Bronchial epithelial cell (primary cell): ENCODE measurements around the gene ARHGAP45. TPM values are rescaled to one million over a fixed set of nuclear protein-coding genes. Genes with fewer than 3 reads are reported as not detected.
A peak's percentile ranks its signal among the peaks of the same experiment; 100 is the strongest.

Experiments
- DNase-seq: peaks from one replicate; pipeline ENCODE4 v3.0.0-alpha.2; 2010; ENCODE audit warnings: low read depth
- FAIRE-seq: peaks from 2 replicates; lab custom pipeline; 2011; peaks lifted over from hg19 to GRCh38; lab: Jason Lieb, UNC
- H3K27me3 ChIP-seq: 2 replicates; pipeline ENCODE4 v1.5.1; 2011; ENCODE audit warnings: low read length; ENCODE audit not compliant: control insufficient read depth, insufficient read depth
- H3K36me3 ChIP-seq: 2 replicates; pipeline ENCODE4 v1.5.1; 2011; ENCODE audit warnings: low read length; ENCODE audit not compliant: control insufficient read depth, insufficient read depth
- H3K4me3 ChIP-seq: 2 replicates; pipeline ENCODE4 v1.5.1; 2011; ENCODE audit warnings: mild to moderate bottlenecking, low read depth, low read length, control low read depth
- CTCF ChIP-seq: IDR thresholded peaks from 2 replicates; pipeline ENCODE4 v1.5.1; 2011; ENCODE audit warnings: mild to moderate bottlenecking, moderate library complexity, low read length, control low read depth, inconsistent platforms; ENCODE audit not compliant: insufficient read depth, severe bottlenecking
- total RNA-seq: library from RNA; depleted of rRNA; stranded (reverse); fragments of >200 nt; gene quantifications from 2 replicates; pipeline ENCODE4 v1.2.1, GENCODE V29; 2014

The ARHGAP45 gene
- total RNA-seq, 1 donor from 2014 or later = 11.8 TPM

GRCh38 chr19:1107661-1108261 lies 40.8 kb downstream of the ARHGAP45 start:
- TF ChIP-seq CTCF = no peak

DNA sequence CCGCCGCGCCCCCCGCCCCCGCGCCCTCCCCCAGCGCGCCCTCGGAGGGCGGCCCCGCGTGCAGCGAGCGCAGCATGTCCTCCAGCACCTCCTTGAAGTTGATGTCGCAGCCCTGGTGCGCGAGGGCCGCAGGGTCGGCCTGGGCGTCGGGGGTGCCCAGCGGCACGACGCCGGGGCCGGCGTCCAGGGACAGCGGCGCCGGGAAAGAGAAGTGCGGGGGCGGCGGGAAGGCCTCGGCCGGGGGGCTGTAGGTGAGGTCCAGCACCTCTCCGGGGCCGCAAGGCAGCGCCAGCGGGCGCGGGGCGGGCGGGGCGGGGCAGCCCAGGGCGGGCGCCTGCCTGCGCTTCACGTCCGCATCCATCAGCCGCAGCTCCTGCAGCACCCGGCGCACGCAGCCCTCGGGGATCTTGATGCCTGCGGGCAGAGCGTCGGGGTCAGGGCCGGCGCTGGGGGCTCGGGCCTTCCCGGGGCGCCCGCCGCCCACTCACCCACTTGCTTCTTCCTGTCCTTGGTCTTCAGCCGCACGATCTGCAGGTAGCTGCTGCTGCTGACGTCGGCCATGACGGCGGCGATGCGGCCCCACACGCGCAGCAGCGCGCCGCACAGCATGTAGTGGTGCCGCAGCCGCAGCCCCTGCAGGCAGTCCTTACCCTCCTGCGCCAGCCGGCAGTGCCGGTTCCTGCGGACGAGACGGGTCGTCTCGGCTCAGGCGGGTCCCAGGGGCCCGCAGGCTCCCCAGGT lies 41.5 kb downstream of the ARHGAP45 start:
- no peak for TF ChIP-seq CTCF
- H3K27me3 ChIP-seq = no peaks in the 10 kb centered on the region
- FAIRE-seq (no peak), DNase-seq (no peak)
- H3K36me3 ChIP-seq = peaks cover 23% of the 10 kb centered on the region
- H3K4me3 ChIP-seq = no peak overlapping the region

More at GRCh38 chr19:1107661-1108261, 40.8 kb downstream of the ARHGAP45 start:
- no peaks in the 10 kb centered on the region for H3K27me3 ChIP-seq
- peaks cover 20% of the 10 kb centered on the region for H3K36me3 ChIP-seq
- no peak for FAIRE-seq
- H3K4me3 ChIP-seq = no peak overlapping the region
- DNase-seq = no peak

DNA sequence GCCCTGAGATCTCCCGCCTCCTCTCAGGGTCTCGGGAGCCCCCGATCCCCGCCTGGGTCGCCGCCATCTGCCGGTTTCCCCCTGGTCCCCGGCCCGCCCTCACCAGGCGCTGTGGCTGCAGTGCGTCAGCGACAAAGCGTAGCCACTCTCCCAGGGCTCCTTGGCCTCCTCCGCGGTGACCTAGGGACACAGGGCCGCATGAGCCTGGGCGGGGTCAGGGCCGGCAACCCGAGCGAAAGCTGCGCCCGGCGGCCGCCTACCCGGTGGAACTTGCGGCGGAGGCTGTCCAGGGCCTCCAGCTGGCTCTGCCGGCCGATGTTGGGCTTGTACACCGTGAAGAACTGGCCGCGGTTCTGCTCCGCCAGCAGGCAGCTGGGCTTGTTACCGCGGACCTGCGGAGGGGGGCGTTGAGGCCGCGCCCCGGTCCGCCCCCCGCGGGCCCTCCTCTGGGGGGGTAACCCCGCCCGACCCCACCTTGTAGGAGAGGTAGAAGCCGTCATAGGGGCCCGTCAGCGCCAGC lies 42.1 kb downstream of the ARHGAP45 start:
- Histone ChIP-seq H3K27me3 (no peaks in the 10 kb centered on the region), H3K4me3 (no peak overlapping the region), H3K36me3 (peaks cover 28% of the 10 kb centered on the region)
- FAIRE-seq (no peak), DNase-seq (no peak)
- no peak for TF ChIP-seq CTCF

- Histone ChIP-seq H3K36me3 (peaks cover 31% of the 10 kb centered on the region), H3K27me3 (no peaks in the 10 kb centered on the region), H3K4me3 (no peak overlapping the region)
- no peak for DNase-seq
- FAIRE-seq = no peak
- TF ChIP-seq CTCF = no peak
Measured at GRCh38 chr19:1109697-1110671, 43.0 kb downstream of the ARHGAP45 start.

- FAIRE-seq = peak; percentile 32
- DNase-seq = no peak
Measured at GRCh38 chr19:1110809-1111640, 44.1 kb downstream of the ARHGAP45 start.

More at GRCh38 chr19:1110809-1111640, 44.1 kb downstream of the ARHGAP45 start:
- peaks cover 32% of the 10 kb centered on the region for H3K36me3 ChIP-seq
- no peaks in the 10 kb centered on the region for H3K27me3 ChIP-seq
- TF ChIP-seq CTCF = no peak
- no peak overlapping the region for H3K4me3 ChIP-seq
